Inflammatory macrophage treated with lipopolysaccharide for 4 hours (primary cell): Measurements from ENCODE around the gene CACTIN.
"Not testable (repeated sequence)": the region's sequence is repeated elsewhere in the genome, so short reads cannot be mapped to it uniquely, and the experiment has no call there.

ENCODE experiments used
- DNase-seq: peaks from one replicate; pipeline ENCODE4 v3.0.0-alpha.2; 2020

CACTIN gene

DNA sequence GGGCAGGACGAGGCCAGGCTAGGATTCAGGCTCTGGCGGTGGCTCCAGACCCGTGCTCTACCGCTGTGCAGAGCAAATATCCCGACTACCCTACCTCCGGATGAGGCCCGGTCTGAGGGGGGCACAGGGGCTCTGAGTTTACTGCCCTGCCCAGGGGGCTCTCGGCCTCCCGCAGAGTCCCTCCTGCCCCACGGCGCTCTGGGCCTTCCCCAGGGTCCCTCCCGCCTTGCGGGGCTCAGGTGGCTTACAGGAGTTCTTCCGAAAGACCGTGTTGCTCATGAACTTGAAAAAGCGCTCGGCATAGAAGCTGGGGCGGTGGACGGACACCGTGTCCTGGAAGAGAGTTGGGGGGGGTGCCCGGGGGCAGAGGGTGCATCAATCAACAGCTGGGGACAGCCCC, 19.1 kb upstream of the CACTIN start:
- DNase-seq, result no peak

DNA sequence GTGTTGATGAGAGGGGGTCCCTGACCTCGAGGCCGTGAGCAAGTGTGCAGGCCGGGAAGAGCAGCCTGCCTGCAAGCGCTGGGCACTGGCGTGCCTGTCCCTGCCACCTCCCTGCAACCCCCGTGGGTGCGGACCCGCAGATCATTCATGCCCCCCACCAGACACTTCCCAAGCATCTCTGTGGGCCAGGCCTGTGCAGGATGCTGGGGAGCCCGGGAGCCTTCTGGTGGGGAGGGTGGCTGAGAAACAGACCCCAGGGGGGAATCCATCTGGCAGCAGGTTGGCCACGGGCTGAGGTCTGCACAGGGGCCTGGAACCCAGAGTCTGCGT, 18.4 kb upstream of the CACTIN start:
- no peak for DNase-seq

- no peak for DNase-seq
These were observed 17.9 kb upstream of the CACTIN start for GRCh38 chr19:3644351-3645066.

- no peak for DNase-seq
These were observed 17.2 kb upstream of the CACTIN start for GRCh38 chr19:3643674-3644313.

GRCh38 chr19:3642987-3643673, 16.5 kb upstream of the CACTIN start:
- DNase-seq, result no peak

DNA sequence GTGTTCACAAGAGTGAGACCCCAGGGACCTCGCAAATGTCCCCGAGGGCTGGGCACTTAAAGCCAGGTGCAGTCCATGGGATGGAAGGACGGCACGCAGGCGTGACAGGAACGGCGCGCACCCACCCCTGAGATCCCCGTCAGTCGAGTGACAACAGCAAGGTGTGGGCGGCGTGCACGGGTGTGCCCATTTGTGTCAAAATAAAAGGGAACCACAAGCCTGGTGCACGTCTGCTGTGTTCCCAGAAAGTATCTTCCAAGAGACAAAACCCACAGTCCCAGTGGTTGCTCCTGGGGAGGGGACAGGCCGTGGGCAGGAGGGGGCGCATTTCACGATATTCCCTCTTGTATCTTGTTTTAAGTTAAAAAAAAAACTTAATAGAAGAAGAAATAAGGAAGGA, 15.7 kb upstream of the CACTIN start:
- DNase-seq, result no peak

DNA sequence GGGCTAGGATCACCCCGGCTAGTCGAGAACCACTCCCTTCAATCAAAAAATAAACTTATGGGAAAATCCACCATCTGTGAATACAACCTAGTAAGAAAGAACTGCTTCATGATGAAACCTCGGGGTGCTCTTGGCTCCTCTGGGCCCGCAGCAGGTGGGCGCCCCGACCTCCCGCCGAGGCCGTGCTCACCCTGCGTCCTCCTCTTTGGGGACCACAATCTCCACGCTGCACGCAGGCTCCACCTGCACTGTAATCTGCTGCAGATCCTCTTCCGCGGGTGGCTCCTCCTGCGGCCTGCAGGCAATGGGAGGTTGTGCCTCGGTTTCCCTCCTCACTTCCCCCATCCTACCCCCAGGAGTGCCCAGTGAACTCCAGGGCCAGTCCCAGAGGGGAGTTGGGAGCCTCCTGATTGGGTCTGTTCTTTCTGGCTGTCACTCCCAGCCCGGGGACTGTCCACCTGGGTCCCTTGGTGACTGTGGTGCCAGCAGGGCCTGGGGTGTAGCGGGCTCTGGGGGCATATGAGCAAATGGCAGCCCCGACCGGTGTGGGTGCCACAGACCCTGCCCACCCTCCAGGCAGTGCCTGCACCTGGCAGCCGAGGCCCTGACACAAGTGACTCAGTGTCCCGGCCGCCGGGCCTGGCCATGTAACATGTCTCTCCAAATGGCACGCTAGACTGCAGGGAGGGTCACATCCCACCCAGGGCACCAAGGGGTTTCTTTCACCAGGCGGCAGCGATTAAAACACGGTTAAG, 15.1 kb upstream of the CACTIN start:
- DNase-seq, result no peak

- no peak for DNase-seq
These were observed 12.9 kb upstream of the CACTIN start for GRCh38 chr19:3639479-3639878.

GRCh38 chr19:3638208-3639193, 11.9 kb upstream of the CACTIN start:
- DNase-seq, result no peak

GRCh38 chr19:3637621-3638020, 11.0 kb upstream of the CACTIN start:
- DNase-seq, result no peak

GRCh38 chr19:3636962-3637361, 10.4 kb upstream of the CACTIN start:
- DNase-seq, result no peak

DNA sequence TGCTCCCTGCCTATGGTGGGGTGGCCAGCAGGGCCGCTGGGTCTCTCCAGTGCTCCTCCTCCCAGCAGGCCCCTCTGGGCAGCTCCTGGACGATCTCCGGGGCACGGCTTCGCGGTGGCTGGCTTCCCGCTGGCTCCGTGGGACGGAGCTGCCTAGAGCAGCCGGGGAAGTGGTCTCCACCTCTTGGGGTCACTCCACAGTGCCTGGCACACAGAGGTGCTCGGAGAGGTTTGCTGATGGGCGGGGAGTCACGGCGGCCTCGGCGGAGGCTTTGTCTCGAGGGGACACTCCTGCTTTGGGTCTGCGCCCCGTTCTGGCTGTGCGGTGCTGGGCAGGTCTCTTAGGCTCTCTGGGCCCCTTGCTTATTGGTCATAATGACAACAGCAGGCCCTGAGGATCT, 9.9 kb upstream of the CACTIN start:
- DNase-seq, result no peak

- no peak for DNase-seq
These were observed 8.0 kb upstream of the CACTIN start for GRCh38 chr19:3634496-3635045.

- no peak for DNase-seq
These were observed 7.0 kb upstream of the CACTIN start for GRCh38 chr19:3633559-3633988.

DNA sequence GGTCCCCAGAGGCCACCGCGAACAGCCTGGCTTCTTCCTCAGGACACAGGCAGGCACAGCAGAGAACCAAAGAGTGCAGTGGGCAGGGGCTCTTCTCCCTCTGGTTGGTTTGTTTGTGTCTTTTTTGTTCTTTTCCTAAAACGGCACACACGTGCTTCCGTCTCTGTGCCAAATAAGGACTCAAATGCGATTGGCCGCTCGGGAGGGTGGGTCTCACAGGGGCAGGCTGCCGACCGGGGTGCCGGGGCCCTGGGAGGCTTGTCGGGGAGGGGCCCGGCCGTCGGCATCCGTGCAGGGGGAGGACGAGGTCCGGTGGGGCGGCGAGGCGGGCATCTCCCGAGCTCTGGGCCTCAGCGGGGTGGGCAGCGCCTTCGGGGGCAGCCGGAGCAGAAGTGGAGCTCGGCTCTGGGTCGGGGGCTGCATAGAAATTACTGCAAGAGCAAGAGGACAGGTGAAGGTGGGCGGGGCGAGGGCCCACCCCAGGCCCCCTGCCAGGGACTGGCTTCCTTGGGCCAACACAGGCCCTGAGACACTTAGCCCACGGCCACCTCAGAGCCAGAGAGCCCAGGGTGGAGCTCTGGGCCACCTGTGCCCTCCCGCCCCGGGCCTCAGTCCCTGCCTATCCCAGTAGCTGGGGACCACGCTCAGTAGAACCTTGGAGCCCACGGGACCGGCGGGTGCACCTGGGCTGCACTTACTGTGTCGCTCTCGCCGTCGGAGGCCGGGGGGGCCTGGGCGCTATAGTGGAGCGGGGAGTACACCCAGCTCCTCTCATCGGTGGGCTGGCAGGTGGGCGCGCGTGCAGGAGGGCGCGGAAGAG, 6.4 kb upstream of the CACTIN start:
- DNase-seq, result no peak

- no peak for DNase-seq
These were observed 5.5 kb upstream of the CACTIN start for GRCh38 chr19:3632098-3632497.

DNA sequence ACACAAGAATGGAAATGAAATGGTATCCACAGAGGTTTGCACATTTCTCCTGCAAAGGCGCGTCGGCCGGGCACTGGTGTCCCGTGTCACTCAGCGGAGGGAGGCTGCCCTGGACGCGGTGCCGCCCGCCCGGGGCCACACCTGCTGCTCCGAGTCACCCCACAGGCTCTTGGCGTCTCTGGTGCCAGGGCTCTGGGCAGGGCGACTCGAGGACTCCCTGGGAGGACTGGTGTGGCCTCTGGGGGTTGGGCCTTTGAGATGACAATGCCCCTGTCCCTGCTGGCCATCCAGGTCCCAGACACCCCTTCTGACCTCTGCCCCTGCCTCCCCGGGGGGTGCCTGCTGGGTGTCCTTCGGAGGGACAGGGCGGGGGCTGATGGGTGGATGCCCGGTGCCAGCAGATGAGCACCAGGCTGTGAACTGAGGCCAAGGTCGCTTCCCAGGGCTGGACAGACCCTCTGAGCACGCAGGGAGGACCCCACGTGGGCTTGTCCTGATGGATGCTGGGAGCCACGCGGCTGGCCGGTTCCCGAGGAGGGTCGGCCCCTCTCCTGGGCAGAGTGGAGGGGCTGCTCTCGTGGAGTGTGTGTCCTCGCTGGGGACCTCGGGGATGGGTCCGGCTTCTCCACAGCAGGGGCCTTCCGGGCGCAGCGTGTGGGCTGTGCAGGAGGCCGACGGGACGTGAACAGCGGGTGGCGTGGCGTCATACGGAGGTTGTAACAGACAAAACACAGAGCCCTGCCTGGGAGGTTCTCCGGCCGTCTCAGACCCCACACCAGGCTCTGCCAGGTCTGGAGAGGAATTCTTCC, 4.7 kb upstream of the CACTIN start:
- no peak for DNase-seq

DNA sequence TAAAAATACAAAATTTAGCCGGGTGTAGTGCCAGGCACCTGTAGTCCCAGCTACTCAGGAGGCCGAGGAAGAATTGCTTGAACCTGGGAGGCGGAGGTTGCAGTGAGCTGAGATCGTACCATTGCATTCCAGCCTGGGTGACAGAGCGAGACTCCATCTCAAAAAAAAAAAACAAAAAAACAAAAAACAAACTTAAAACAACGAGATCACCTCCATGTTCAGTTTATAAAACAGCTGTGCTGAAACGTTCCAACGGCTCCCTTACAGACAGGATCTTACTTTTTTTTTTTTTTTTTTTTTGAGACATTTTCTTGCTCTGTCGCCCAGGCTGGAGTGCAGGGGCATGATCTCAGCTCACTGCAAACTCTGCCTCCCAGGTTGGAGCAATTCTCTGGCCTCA, 2.2 kb upstream of the CACTIN start:
- not testable (repeated sequence) for DNase-seq

DNA sequence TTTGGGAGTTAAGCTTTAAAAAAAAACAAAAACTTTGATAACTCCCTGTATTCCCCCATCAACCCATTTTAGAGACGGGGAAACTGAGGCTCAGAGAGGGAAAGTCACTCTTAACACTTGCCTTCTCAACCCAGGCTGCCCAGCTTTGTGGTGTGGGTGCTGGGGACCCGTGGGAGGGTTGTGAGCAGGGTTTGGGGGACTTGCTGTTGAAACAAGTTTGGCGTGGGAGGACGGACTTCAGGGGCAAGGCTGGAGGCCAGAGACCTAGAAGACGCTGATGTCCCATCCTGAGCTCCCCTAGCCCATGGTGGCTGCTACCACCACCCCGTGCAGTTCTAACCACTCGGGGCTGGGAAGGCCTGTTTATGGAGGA, 747 bp upstream of the CACTIN start:
- DNase-seq, result no peak

DNA sequence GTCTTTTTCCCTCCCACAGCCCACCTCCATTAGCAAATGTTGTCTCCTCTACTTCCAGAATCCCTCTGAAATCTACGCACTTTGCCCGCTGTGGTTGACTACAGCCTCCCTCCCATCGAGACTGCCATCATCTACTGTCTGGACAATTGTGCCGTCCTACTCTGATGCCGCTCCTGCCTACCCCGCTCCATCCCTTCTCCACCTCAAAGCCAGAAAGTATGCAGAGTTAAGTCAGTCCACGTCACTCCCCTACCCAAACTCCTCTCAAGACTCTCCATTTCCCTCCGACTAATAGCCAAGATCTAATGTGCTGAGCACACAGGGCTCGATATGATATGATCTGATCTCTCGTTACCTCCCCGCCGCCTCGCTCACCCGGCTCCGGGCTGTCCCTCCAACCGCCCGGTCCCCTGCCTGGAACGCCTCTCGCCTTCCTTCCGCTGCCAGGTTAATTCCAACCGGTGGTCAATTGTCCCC, 556 bp downstream of the CACTIN start:
- DNase-seq, result no peak
